Stimulated activated CD4-positive, alpha-beta T cell treated with anti-CD3 and anti-CD28 coated beads, Interleukin-12 subunit alpha, Interleukin-12 subunit beta, amount 100 ng/mL, for 48 hours (primary cell): Measurements from ENCODE around the gene ANO7.

ENCODE experiments used
- DNase-seq, 3 donors: peaks; one replicate each; pipeline ENCODE4 v3.0.0-alpha.2; 2020; ENCODE audit warnings: low read depth in 2 of 3, low spot score in 1 of 3

Gene ANO7

DNA sequence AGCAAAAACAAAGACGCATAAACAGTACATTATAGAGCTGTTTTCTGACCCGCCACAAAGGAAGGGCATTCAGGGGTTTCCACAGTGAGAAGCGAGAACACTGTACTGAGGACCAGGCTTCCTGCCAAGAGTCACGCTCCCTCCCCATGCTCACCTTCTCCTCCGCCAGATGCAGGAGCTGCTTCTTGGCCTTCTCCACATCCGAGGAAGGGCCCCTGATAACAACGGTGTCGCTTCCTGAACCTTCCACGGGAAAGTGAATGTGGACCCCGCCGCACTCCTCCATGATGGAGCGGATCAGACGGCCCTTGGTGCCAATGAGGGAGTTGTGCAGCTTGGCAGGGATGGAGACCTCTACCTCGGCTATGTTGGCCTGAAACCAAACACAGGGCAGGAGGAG, 53.8 kb downstream of the ANO7 start:
- DNase-seq: no peak

DNA sequence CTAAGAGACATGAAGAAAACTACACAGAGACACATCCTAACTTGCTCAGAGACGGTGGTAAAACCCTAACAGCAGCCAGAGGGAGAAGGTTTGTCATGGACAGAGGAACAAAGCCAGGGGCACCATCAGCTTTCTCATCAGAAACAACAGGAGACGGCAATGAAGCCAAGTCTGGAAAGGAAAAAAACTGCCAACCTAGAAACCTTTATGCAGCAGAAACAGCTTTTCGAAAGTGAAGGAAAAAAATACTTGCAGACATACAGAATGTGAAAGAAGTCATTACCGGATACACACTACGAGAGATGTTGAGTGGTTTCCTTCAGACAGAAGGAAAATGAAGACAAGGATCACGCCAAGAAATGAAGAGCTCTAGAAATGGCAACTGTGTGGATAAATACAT, 55.9 kb downstream of the ANO7 start:
- DNase-seq: no peak

DNA sequence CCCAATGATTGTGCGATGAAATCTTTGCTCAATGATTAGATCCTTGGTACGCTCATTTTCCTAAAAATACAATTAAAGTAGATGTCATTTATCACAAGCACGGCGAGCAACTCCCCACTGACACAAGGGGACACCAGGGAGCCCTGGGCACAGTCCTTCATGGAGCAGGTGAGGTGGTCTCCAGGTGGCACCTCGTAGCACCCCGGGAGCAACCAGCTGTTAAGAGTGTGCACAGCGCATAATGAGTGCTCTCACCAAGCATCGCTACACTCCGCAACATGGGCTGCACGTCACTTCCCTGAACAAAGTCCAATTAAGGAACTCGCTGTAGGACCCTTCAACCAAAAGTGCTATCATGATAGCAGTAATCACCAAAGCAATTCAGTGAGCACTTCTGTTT, 59.8 kb downstream of the ANO7 start:
- DNase-seq: no peak

DNA sequence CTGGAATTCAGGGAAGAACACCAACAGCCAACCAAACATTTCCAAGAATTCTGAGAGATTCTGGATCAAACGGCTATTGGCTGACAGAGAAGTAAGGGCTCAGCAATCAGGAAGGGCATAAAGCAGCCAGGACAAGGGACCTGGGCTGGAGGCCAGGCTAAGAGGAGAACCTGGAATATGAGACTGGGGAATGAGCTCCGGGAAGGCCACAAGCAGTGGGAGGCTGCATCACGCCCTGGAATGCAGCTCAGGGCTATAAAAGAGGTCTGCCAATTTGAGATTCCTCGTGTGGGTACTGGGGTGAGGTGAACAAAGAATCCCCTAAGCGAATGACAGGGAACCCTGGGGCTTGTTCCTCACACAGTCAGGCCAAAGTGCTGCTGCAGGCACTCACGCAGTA, 60.4 kb downstream of the ANO7 start:
- no peak for DNase-seq

DNA sequence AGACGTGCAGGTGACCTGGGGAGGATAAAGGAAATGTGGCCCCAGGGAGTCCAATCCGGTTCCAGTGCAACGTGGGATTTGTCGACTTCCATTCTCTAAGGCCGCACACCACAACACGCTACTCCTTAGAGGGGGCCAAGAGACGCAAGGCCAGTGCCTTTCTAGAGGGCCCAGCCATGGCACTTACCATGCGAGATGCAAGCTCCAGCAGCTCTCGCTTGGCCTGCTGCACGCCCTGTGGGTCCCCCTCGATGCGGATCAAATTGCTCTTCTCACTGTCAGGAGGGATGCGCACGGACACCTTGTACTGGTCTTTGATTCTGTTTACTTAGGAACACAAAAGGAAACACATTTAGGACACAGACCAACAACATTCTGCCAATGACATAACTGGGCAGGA, 61.2 kb downstream of the ANO7 start:
- no peak for DNase-seq

DNA sequence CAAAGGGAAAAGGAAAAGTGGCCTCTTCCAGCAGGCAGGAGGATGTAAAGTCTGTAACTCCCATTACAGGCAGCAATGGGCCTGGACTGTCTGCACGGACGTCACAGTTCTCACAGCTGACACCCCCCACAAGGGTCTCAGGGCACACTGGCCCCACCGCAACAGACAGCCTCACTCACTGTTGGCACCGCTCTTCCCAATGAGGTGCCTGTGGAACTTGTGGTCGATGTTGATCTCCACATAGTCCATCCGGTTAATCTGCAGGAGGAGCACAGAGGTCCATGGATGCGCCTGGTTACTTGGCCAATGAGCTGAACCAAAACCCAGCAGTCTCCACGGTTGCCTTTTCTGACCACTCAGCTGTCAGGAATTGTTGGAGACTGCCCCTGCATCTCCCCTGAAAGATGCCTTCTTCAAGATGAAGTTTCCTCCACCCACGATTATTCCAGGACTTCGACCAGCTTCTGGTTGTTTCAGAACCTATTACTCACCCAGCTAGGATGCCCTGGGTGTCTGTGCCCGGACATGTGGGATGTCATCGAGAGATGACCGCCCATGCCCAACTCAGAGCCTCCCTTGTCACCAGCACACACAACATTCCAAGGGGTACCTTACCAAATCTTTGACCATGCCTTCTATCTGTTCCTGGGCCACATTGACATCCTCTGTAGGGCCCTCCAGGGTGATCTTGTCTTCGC, 64.5 kb downstream of the ANO7 start:
- no peak for DNase-seq

DNA sequence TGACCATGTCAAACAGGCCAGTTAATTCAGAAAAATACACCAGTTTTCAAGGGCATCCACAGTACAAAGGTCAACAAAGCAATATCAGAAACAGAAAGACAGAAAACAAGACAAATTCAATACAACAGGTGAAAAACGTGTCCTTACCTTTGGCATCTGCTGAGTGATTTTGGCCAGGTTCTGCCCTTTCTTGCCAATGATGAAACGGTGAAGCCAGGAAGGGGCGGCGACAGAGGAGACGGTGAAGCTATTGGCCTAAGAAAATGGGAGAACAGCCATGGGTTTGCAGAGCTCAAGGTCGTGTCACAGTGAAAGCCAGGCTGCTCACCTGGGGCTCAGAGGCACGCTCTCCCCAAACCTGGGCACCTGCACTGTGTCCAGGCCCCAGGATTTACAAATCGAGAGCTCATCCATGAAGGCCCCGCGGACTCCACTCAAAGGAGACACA, 66.5 kb downstream of the ANO7 start:
- no peak for DNase-seq

DNA sequence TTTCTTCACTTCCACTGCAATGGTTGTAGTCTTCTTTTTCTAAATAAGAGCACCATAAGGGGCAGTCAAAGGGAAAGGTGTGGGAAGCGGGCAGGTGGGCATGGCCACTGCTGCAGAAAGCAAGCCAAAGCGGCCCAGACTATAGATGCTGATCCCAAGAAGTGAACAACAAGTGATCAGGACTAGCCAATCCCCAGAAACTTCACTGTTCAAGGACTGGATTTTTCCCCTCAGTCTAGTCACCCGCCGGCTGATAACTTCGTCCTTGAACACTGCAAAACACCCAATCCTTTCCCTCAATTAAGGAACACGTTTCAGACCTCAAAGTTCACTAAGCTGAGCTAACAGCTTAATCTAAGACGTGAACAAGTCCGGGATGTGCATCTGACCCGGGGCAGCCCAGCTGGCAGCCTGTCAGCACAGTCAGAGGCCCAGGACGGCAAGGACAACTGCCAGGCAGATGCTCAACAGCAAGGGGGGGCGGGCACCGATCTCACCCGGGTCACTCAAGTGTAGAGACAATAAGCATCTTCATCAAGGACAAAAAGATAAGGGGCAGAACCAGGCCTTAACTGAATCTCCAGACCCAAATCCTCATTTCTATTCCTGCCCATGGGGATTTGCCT, 67.2 kb downstream of the ANO7 start:
- no peak for DNase-seq

DNA sequence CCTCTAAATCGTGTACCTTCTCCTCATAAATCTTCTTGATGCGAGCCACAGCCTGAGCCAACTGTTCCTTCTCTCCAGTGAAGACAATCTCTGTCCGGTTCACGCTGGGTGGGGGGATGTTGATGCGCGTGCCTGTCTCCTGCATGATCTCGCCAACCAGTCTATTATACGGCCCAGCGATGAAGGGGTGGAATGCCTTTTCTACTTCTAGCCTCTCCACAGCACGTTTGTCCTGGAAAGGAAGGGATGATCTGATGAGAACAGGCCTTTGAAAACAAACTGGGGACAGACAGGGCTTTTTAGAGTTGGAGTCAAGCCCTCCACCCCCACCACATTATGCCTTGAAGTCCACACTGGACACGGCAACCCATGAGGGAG, 67.7 kb downstream of the ANO7 start:
- no peak for DNase-seq

DNA sequence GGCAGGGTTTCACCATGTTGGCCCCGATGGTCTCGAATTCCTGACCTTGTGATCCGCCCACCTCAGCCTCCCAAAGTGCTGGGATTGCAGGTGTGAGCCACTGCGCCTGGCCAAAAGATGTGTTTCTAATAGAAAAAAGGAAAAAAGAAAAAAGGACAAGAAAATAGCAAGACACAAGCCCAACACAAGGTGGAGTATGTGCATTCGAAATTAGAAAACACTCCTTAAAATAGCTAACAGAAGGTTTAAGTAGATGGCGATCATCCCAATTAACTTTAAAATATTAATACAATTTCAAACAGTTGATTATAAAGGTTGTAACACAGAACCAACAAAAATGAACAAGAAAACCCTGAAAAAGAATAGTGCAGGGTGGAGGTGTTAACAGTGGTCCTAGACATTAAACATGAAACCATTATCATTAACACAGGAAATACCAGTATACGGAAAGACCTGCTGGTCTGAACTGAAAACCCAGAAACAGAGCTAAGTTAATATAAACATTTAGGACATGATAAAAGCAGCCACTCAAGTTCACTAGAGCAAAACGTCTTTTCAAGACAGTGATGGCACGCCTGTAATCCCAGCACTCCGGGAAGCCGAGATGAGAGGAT, 69.0 kb downstream of the ANO7 start:
- DNase-seq: no peak

DNA sequence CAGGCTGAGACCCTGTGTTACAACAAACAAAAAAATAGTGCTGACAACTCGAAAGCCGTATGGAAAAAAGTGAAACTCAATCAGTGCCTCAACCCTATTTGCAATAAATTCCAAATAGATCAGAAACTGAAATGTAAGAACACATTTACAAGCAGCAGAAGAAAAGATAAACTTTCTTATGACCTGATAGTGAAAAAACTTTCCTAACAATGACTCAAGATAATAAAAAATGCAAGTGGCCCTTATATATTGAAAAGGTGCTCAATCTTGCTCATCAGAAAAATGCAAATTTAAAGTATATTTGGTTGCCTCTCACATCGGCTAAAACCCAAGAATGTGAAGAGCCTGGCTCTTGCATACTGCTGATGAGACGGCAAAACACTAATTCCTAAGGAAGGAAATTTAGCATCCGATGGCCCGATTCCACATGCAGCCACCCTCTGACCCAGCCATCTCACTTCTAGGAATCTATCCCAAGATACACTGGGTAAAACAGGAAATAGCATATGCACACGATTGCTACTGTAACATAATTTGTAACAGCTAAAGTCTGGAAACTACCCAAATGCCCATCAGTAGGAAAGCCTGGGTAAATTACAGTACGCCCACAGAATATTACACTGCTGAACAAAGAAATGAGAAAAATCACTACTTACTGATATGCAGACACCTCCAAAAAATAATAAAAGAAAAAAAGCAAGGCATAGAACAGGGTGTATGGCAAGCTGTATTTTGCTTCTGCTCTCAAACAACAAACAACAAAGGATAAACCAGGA, 70.2 kb downstream of the ANO7 start:
- no peak for DNase-seq

DNA sequence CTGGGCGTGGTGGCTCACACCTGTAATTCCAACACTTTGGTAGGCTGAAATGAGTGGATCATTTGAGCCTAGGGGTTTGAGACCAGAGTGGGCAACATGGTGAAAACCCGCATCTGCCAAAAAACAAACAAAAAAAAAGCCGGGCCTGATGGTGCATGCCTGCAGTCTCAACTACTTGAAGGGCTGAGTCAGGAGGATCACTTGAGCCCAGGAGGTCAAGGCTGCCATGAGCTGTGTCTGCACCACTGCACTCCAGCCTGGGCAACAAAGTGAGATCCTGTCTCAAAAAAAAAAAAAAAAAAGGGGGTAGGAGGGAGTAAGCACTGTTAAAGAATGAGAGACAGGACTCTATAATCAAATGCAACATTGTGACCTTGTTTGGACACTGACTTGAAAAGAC, 72.4 kb downstream of the ANO7 start:
- no peak for DNase-seq

DNA sequence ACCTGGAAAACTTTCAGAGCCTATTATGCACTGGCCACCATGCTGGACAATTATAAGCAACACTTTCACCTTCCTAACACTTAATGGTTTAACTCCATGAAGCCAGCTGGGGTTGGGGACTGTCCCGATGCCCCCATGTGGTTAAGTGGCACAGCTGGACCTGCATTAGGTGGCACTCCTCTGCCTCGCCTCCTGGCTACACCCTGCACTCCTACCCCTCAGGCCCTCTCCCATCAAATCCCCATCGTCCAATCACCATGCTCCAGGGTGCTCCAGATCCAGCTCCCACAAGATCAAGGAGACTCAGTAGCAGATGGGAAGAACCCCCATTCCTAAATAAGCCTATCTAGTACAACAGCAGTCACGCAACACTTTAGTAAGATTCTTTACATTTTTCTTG, 73.2 kb downstream of the ANO7 start:
- DNase-seq: no peak

DNA sequence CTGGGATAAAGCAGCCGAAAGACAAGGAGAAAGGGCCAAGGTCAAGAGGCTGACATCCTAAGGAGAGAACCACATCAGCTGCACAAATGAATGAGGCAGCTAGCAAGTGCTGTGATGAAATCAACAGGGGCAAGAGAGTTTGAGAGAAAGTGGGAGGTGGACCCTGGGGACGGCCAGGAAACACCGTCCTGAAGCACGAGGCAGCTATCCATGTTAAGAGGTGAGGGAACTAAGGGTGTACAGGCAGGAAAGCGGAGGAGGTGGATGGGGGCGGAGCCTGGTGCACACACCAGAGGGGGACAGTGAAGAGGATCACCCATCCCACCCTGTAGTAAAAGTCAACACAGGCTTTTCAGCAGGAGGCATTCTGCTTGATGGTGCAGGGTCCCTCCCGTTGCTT, 74.6 kb downstream of the ANO7 start:
- DNase-seq: no peak

DNA sequence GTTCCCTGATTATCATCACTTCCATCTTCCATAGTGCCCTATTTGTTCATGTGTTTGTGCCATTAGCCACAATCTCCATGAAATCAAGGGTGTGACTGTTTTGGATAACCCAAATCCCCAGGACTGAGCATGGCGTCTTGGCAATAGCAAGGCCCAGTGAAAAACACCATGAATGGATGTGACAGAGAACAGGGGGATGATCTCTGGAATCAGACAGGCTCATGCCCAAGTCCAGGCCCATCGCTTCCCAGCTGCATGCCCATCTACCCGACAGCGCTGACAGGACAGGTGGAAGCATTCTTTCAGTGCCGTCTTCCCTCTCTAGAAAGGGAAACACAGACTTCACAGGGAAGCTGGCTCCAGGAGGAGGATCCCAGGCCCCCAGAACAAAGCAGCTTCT, 77.0 kb downstream of the ANO7 start:
- DNase-seq: no peak

DNA sequence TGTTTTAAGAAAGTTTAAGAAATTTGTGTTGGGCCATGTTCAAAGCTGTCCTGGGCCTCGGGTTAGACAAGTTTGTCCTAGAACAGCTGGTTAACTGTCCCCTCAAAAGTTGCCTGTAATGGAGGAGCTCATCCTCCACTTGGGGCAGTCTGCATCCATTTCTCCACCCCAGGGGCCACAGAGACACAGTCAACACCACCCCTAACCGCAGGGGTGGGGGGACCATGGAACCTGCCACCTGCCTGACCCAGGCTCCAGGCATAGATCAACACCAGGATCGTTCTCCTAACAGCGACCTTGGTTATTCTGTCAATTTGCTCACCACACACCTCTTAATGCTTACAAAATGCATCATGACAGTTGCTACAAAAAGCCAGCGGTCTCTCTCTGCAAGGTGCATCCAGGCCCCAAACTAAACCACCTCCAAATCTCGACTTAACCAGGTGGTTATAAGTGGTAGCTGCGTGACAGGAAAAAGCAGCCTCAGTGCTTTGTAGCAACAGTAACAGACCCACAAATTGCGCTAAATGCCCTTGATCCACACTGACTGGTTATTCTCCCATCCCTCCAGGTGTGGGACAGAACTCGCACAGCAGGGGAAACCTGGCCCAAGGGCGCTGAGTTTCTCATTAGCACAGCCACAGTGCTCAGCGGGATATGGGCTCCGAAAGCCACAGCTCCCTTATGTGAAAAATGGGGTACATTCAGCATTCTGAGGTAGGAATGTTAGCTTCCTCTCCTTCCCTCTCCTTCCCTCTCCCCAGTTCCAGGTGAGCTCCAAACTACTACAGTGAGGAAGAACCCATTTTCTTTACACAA, 79.0 kb downstream of the ANO7 start:
- no peak for DNase-seq

DNA sequence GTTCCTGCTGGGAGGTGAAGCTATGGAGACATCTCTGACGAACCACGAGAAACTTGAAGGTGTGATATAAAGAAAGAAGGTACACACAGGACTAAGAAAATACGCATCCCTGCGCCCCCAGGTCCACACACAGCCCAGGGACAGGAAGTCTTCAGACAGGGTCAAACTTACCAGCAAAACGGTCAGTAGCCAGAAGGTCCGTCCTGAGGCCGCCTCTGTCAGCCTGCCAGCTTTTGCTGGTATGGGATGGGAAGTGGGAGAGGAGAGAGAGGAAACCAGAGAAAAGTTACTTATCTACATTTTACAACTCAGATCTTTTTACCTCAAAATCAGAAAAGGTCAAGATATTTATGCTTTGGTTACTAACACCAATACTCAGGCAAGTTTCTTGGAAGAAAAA, 79.8 kb downstream of the ANO7 start:
- no peak for DNase-seq

DNA sequence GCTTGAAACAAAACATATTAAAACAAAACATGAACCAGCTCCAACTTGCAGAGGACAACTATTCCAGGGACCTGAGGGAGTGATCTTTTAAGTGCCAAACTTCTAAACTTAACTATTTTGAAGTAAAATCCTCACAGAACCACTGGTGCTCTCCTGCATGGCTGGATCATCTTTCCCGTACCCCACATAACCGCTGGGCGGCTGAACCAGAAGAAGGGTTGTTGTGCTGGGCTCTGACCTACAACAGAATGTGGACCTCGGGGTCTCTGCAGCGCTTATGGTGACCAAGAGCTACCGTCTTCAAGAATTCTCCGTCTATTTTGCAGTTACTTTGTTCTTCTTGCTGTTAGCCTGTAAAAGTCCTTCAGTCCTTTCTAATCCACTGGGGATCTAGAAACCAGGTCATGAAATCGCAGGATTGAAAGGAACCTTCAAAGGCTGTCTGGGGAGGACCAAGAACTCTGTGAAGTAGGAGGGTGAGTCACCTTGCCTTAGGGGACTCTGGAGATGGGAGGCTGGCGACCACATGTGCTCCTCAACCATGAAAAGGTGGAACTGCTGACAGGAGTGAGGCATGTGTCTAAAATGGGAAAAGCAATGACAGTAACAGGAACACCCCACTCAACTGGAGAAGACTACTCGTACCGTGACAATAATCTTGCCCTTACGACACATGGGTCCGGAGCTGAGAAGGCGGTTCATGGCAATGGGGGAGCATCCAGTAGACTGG, 80.4 kb downstream of the ANO7 start:
- no peak for DNase-seq

DNA sequence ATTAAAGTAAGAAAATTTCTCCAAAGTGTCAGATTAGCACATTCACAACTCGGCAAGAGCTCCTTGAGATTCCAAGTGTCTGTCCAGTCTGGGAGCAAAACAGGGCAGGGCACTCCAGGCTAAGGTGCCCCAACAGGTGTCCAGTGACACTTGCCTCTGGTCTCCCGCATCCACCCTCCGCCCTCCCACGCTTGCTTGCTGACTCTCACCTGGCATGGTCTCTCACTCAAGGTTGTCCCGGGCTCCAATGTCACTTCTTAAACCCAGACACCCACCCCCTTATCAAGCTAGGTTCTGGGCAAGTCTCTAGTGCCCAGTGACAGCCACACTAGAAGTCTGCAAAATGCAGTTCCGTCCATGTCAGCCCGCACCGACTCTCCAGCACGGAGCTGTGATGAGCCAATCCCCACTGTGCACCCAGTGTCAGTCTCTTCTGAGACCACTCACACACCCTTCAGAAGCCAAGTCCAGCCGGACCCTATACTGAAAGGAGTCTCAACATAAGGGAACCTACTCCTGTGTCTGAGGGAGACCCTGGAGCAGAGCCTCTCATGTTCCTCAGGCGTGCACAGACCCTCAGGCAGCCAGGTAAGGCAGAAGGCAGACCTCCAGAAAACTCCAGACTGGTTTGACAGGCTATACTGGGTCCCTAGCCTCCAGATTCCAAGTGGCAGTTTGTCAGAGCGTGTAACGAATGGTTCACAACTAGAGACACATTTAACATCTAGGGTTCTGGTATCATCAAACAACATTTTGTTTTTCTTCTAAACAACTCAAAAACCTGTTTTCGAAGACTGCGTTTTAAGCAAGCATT, 81.4 kb downstream of the ANO7 start:
- no peak for DNase-seq

DNA sequence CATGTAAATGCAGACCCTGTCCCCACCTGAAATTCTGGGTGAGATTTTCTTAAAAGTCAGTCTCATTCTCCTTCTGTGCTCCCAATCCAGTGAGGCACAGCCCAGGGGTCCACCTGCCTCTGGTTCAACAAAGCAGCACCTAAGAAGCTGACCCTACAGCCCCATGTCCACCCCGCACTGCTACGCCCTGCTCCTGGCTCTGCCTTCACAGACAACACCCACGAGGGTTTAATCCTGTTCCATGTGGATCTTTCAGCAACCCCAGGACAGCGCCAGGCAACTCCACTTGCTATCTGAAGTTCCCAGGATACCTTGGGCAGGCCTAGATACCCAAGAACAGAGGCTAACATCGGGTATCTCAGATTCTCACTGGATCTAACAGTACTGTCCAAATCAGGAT, 82.1 kb downstream of the ANO7 start:
- DNase-seq: no peak
